HepG2 (cell line): ENCODE data around the gene HS3ST3B1. TPM values are rescaled to one million over a fixed set of nuclear protein-coding genes. Genes with fewer than 3 reads are reported as not detected.

Experiments used
- FOSL2 ChIP-seq: sonication (generic); formaldehyde crosslinking; IDR thresholded peaks from 2 replicates; pipeline ENCODE4 v1.4.0; 2020; ENCODE audit warnings: missing genetic modification reagents
- FOXK1 ChIP-seq: sonication (generic); formaldehyde crosslinking; IDR thresholded peaks from 2 replicates; pipeline ENCODE4 v1.4.0; 2020; ENCODE audit warnings: low read depth, missing genetic modification reagents, borderline replicate concordance
- FOXP1 ChIP-seq, 2 experiments: fragments of 450-650 bp in 1 of 2; IDR thresholded peaks; 2 replicates each; pipeline ENCODE4 v1.6.1; 2017 to 2018; ENCODE audit warnings: antibody characterized with exemption in 1 of 2
- GABPA ChIP-seq, 2 experiments: IDR thresholded peaks; 2 replicates each; pipeline ENCODE4 v1.6.1; 2011 to 2016; ENCODE audit warnings: low read depth in 2 of 2, low read length in 1 of 2, missing biosample characterization in 1 of 2, missing genetic modification characterization in 1 of 2
- HMG20A ChIP-seq: IDR thresholded peaks from 2 replicates; pipeline ENCODE4 v1.6.1; 2016; ENCODE audit warnings: borderline replicate concordance
- MLX ChIP-seq: IDR thresholded peaks from 2 replicates; pipeline ENCODE4 v1.6.1; 2016
- PAX8 ChIP-seq: sonication (generic); formaldehyde crosslinking; IDR thresholded peaks from 2 replicates; pipeline ENCODE4 v1.8.0; 2022; ENCODE audit warnings: mild to moderate bottlenecking, missing genetic modification reagents, borderline replicate concordance
- RARA ChIP-seq: IDR thresholded peaks from 2 replicates; pipeline ENCODE4 v1.6.1; 2016; ENCODE audit warnings: missing genetic modification reagents, missing compliant biosample characterization
- RFXAP ChIP-seq: sonication (generic); formaldehyde crosslinking; IDR thresholded peaks from 2 replicates; pipeline ENCODE4 v1.4.0; 2020; ENCODE audit warnings: missing genetic modification reagents, borderline replicate concordance
- SAP130 ChIP-seq: IDR thresholded peaks from 2 replicates; pipeline ENCODE4 v1.6.1; 2016; ENCODE audit warnings: low read depth
- ZBTB33 ChIP-seq: sonication (generic); formaldehyde crosslinking; IDR thresholded peaks from 2 replicates; pipeline ENCODE4 v1.4.0; 2020; ENCODE audit warnings: missing genetic modification reagents
- ZBTB43 ChIP-seq: sonication (generic); formaldehyde crosslinking; conservative IDR thresholded peaks from 2 replicates; pipeline ENCODE4 v1.4.0; 2020; ENCODE audit warnings: missing genetic modification reagents
- ZFP1 ChIP-seq: IDR thresholded peaks from 2 replicates; pipeline ENCODE4 v1.6.1; 2016
- ZFP37 ChIP-seq: sonication (generic); formaldehyde crosslinking; IDR thresholded peaks from 2 replicates; pipeline ENCODE4 v1.4.0; 2020; ENCODE audit warnings: missing genetic modification reagents, borderline replicate concordance
- ZFP90 ChIP-seq: sonication (generic); formaldehyde crosslinking; IDR thresholded peaks from 2 replicates; pipeline ENCODE4 v1.8.0; 2022; ENCODE audit warnings: missing genetic modification reagents, mild to moderate bottlenecking, inconsistent platforms, borderline replicate concordance
- ZHX2 ChIP-seq, 2 experiments: sonication (generic) in 1 of 2; formaldehyde crosslinking in 1 of 2; IDR thresholded peaks; 2 replicates each; pipeline versions ENCODE4 v1.6.1 to v1.9.0; 2014 to 2022; ENCODE audit warnings: antibody characterized with exemption in 1 of 2, borderline replicate concordance in 1 of 2, inconsistent platforms in 1 of 2, low read depth in 1 of 2, missing genetic modification reagents in 1 of 2
- ZNF451 ChIP-seq: sonication (generic); formaldehyde crosslinking; IDR thresholded peaks from 2 replicates; pipeline ENCODE4 v1.5.0; 2020; ENCODE audit warnings: mild to moderate bottlenecking, missing genetic modification reagents
- ZNF468 ChIP-seq: sonication (generic); formaldehyde crosslinking; IDR thresholded peaks from 2 replicates; pipeline ENCODE4 v1.8.0; 2022; ENCODE audit warnings: mild to moderate bottlenecking, moderate library complexity, missing genetic modification reagents
- ZNF644 ChIP-seq: IDR thresholded peaks from 2 replicates; pipeline ENCODE4 v1.6.1; 2016; ENCODE audit warnings: low read depth
- polyA plus RNA-seq, 8 experiments: library from polyadenylated mRNA; depleted of rRNA in 3 of 8; stranded (reverse) in 7 of 8; unstranded in 1 of 8; fragments of >200 nt; fragmentation: Illumina TruSeq in 4 of 8; extraction: Trizol in 4 of 8; gene quantifications; 2 replicates each; pipeline versions ENCODE4 v1.2.1 to v1.2.3, GENCODE V29; 2011 to 2016; ENCODE audit warnings: low read depth in 4 of 8, missing spikeins in 1 of 8, mixed read lengths in 1 of 8; ENCODE audit not compliant: insufficient read depth in 1 of 8
- total RNA-seq, 5 experiments: library from RNA; depleted of rRNA; stranded (reverse); fragments of >200 nt; fragmentation: Illumina TruSeq; extraction: Trizol; gene quantifications; 2 replicates each; pipeline ENCODE4 v1.2.3, GENCODE V29; 2016; ENCODE audit warnings: low read depth in 1 of 5

The HS3ST3B1 gene
- total and polyA plus RNA-seq, 2 of the 13 experiments (the other 11 are each of a cell fraction or from before 2014, with no cell fraction given), result 15.7 to 39.5 TPM

- TF ChIP-seq ZNF468, result no peak
- TF ChIP-seq SAP130 (CRISPR knock-in tag), result peak; percentile 71
- no peak for TF ChIP-seq GABPA (IDR thresholded peaks at IDR 0.05; ENCODE audit: low read depth, low read length)
- TF ChIP-seq GABPA (CRISPR knock-in tag; IDR thresholded peaks at IDR 0.05; ENCODE audit: low read depth), result 0 out of 2 replicates have a peak, but pooled peaks have one; percentile 16
- TF ChIP-seq ZBTB33, result peak; percentile 60; the same call in 1 of the 2 replicates
- peak; percentile 42; the same call in 1 of the 2 replicates for TF ChIP-seq MLX (CRISPR knock-in tag)
- 0 out of 2 replicates have a peak, but pooled peaks have one; percentile 63 for TF ChIP-seq ZFP37
- TF ChIP-seq RFXAP, result 0 out of 2 replicates have a peak, but pooled peaks have one; percentile 37
- peak; percentile 61 for TF ChIP-seq RARA (CRISPR knock-in tag)
- no peak for TF ChIP-seq FOXP1 (IDR thresholded peaks at IDR 0.05)
- peak; percentile 80 for TF ChIP-seq FOXP1 (CRISPR knock-in tag; IDR thresholded peaks at IDR 0.05)
- no peak for TF ChIP-seq PAX8 (CRISPR knock-in tag)
- TF ChIP-seq ZHX2 (IDR thresholded peaks at IDR 0.05; ENCODE audit: low read depth), result 0 out of 2 replicates have a peak, but pooled peaks have one; percentile 39
- TF ChIP-seq ZHX2 (CRISPR knock-in tag; IDR thresholded peaks at IDR 0.05; ENCODE audit: borderline replicate concordance), result no peak
- 0 out of 2 replicates have a peak, but pooled peaks have one; percentile 59 for TF ChIP-seq ZFP90 (CRISPR knock-in tag)
- no peak for TF ChIP-seq ZFP1 (CRISPR knock-in tag)
- peak; percentile 53; the same call in 1 of the 2 replicates for TF ChIP-seq FOSL2 (CRISPR knock-in tag)
- no peak for TF ChIP-seq ZNF451
- TF ChIP-seq HMG20A (CRISPR knock-in tag), result peak; percentile 67; the same call in 1 of the 2 replicates
- peak; percentile 80; the same call in 1 of the 2 replicates for TF ChIP-seq FOXK1 (CRISPR knock-in tag)
- peak; percentile 75; the same call in 1 of the 2 replicates for TF ChIP-seq ZBTB43 (CRISPR knock-in tag)
- TF ChIP-seq ZNF644 (CRISPR knock-in tag), result 0 out of 2 replicates have a peak, but pooled peaks have one; percentile 32
Observed at GRCh38 chr17:14316126-14316832, 15.4 kb downstream of the HS3ST3B1 start (continued).
